DND-41 (cell line): ENCODE data around the gene TEP1.

Experiments
- ATAC-seq: fragments of 200-7000 bp; cut with Tn5 transposase; 3 replicates; pipeline ENCODE4 v1.9.1; 2021; ENCODE audit warnings: low read depth; ENCODE audit not compliant: insufficient read depth
- DNase-seq: peaks from one replicate; pipeline ENCODE4 v3.0.0-alpha.2; 2020
- H2AFZ ChIP-seq: 2 replicates; pipeline ENCODE4 v1.6.0; 2012; ENCODE audit warnings: low read depth, low read length
- H3K27ac ChIP-seq: 2 replicates; pipeline ENCODE4 v1.5.1; 2012; ENCODE audit warnings: low read length, inconsistent platforms
- H3K27me3 ChIP-seq: fragments of 200-600 bp; sonication (generic); 2 replicates; pipeline ENCODE4 v1.6.0; 2012; ENCODE audit warnings: low read length, mild to moderate bottlenecking, inconsistent platforms; ENCODE audit not compliant: insufficient read depth, poor library complexity
- H3K36me3 ChIP-seq: 2 replicates; pipeline ENCODE4 v1.5.1; 2012; ENCODE audit warnings: low read length, inconsistent platforms; ENCODE audit not compliant: insufficient read depth
- H3K4me1 ChIP-seq: 2 replicates; pipeline ENCODE4 v1.5.1; 2012; ENCODE audit warnings: mild to moderate bottlenecking, low read length; ENCODE audit not compliant: insufficient read depth
- H3K4me2 ChIP-seq: 2 replicates; pipeline ENCODE4 v1.6.0; 2012; ENCODE audit warnings: mild to moderate bottlenecking, moderate library complexity, low read length, inconsistent platforms; ENCODE audit not compliant: insufficient read depth
- H3K4me3 ChIP-seq, 2 experiments: fragments of 200-600 bp in 1 of 2; shearing (Covaris generic) in 1 of 2; 2 replicates each; pipeline ENCODE4 v1.5.1; 2012 to 2016; ENCODE audit warnings: inconsistent platforms in 2 of 2, low read length in 2 of 2, mild to moderate bottlenecking in 2 of 2, low read depth in 1 of 2, moderate library complexity in 1 of 2
- H3K79me2 ChIP-seq: 2 replicates; pipeline ENCODE4 v1.6.0; 2012; ENCODE audit warnings: low read length, inconsistent platforms; ENCODE audit not compliant: insufficient read depth
- H3K9ac ChIP-seq: 2 replicates; pipeline ENCODE4 v1.6.0; 2012; ENCODE audit warnings: low read depth, mild to moderate bottlenecking, inconsistent platforms, low read length, moderate library complexity
- H3K9me3 ChIP-seq: 2 replicates; pipeline ENCODE4 v1.5.1; 2012; ENCODE audit warnings: low read length, moderate library complexity, mild to moderate bottlenecking, inconsistent platforms; ENCODE audit not compliant: insufficient read depth, severe bottlenecking
- H4K20me1 ChIP-seq: 2 replicates; pipeline ENCODE4 v1.6.0; 2012; ENCODE audit warnings: low read length; ENCODE audit not compliant: insufficient read depth
- CTCF ChIP-seq: IDR thresholded peaks from 2 replicates; pipeline ENCODE4 v1.5.1; 2012; ENCODE audit warnings: borderline replicate concordance, low read length, moderate library complexity, mild to moderate bottlenecking; ENCODE audit not compliant: poor library complexity, severe bottlenecking; ENCODE audit errors: extremely low read depth
- EZH2 ChIP-seq: IDR thresholded peaks from 3 replicates; pipeline ENCODE4 v1.6.1; 2012; ENCODE audit warnings: borderline replicate concordance, low read depth, mild to moderate bottlenecking, moderate library complexity, low read length, inconsistent platforms; ENCODE audit not compliant: severe bottlenecking

Gene TEP1

GRCh38 chr14:20346713-20347112 is 66.6 kb downstream of the TEP1 start:
- Histone ChIP-seq H3K4me2 (no peak overlapping the region), H3K4me3 (no peak overlapping the region), H3K27ac (no peak overlapping the region), H3K9me3 (no peaks in the 10 kb centered on the region), H3K4me1 (peaks cover 24% of the 10 kb centered on the region), H3K79me2 (peaks cover 22% of the 10 kb centered on the region), H3K9ac (no peak overlapping the region), H3K27me3 (no peaks in the 10 kb centered on the region), H4K20me1 (no peaks in the 10 kb centered on the region), H2AFZ (no peak overlapping the region), H3K36me3 (peaks cover 64% of the 10 kb centered on the region)
- DNase-seq (no peak), ATAC-seq (no peak)
- no peak for TF ChIP-seq EZH2

- TF ChIP-seq CTCF, result no peak
- no peak for TF ChIP-seq EZH2
- Histone ChIP-seq H3K4me3 (no peak overlapping the region), H4K20me1 (no peaks in the 10 kb centered on the region), H3K27me3 (no peaks in the 10 kb centered on the region), H3K36me3 (peaks cover 52% of the 10 kb centered on the region), H3K4me1 (peaks cover 29% of the 10 kb centered on the region), H3K4me2 (peak overlapping the region; percentile 75; the same call in 1 of the 2 replicates), H3K9ac (0 out of 2 replicates have a peak overlapping the region, but pooled peaks have one; percentile 66), H3K79me2 (peaks cover 22% of the 10 kb centered on the region), H2AFZ (no peak overlapping the region), H3K9me3 (no peaks in the 10 kb centered on the region), H3K27ac (no peak overlapping the region)
- ATAC-seq (no peak), DNase-seq (no peak)
These were observed 67.9 kb downstream of the TEP1 start for GRCh38 chr14:20345366-20345765.

- H2AFZ ChIP-seq, result peak overlapping the region; percentile 80
- TF ChIP-seq CTCF, result no peak
- TF ChIP-seq EZH2, result no peak
These were observed 69.5 kb downstream of the TEP1 start for GRCh38 chr14:20343862-20344220.

GRCh38 chr14:20343092-20343861 is 70.0 kb downstream of the TEP1 start, which contains the start of gene PARP2:
Gene PARP2 (plus strand): TSS chr14:20343635. CDS start chr14:20343642, 7 bp downstream.
- DNase-seq, result peak; percentile 99

More at GRCh38 chr14:20343862-20344220, 69.5 kb downstream of the TEP1 start:
- no peaks in the 10 kb centered on the region for H4K20me1 ChIP-seq
- DNase-seq (no peak), ATAC-seq (no peak)
- H3K79me2 ChIP-seq, result peaks cover 22% of the 10 kb centered on the region
- H3K4me2 ChIP-seq, result peak overlapping the region; percentile 75
- H3K9ac ChIP-seq, result peak overlapping the region; percentile 66
- H3K36me3 ChIP-seq, result peaks cover 37% of the 10 kb centered on the region
- peaks cover 2% of the 10 kb centered on the region for H3K27me3 ChIP-seq
- H3K27ac ChIP-seq, result peak overlapping the region; percentile 84
- H3K9me3 ChIP-seq, result no peaks in the 10 kb centered on the region
- peak overlapping the region; percentile 36 to 68; a peak in 3 of 4 replicates for H3K4me3 ChIP-seq
- peaks cover 29% of the 10 kb centered on the region for H3K4me1 ChIP-seq

More at GRCh38 chr14:20343092-20343861, 70.0 kb downstream of the TEP1 start, which contains the start of gene PARP2:
- Histone ChIP-seq H3K9ac (peak within 1 kb of the TSS; percentile 66), H3K4me1 (peaks cover 29% of the 10 kb centered on the region), H3K27me3 (peaks cover 2% of the 10 kb centered on the region), H3K79me2 (peaks cover 22% of the 10 kb centered on the region), H3K4me2 (peak within 1 kb of the TSS; percentile 75), H3K27ac (peak within 1 kb of the TSS; percentile 84), H2AFZ (peak within 1 kb of the TSS; percentile 87), H4K20me1 (no peaks in the 10 kb centered on the region), H3K4me3 (peak within 1 kb of the TSS; percentile 59 to 68; a peak in 3 of 4 replicates), H3K36me3 (peaks cover 31% of the 10 kb centered on the region), H3K9me3 (no peaks in the 10 kb centered on the region)
- peak; percentile 94 for ATAC-seq
- TF ChIP-seq EZH2 (no peak), CTCF (no peak)
